ENCODE measurements around the gene RESF1.

Gene RESF1

DNA sequence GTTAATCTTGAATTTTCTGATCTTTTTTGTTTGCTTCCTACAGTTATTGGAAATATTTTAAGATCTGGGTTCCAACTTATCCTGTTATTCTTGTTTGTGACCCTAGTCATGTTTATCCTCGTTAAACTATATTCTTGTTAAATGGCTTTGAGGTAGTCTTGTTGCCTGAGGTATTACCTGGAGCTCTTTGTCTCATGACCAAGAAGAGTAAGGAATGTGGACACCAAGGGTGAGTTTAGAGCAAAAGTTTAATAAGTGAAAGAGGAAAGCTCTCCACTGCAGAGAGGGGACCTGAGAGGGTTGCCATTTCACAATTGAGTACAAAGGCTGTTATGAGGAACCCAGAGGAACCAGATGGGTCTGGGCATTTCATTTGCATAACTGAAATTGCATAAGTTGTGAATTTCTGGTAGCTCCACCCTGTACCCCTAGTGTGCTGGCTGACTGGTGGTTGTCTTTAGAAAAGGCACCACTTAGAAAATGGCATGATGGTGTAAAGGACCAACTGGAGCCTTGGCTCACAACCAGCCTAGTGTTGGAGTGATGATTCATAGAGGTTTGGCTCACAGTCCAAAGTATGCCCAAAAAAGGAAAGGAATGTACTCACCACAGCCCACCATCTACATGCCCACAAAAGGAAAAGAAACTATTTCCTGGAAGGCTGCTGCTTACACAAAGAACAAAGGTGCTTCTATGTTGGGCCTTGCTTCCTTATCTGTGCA, 36.7 kb upstream of the RESF1 start:
- Histone ChIP-seq H3K9me3 (ENCODE audit: low read length) (peaks cover 20% of the 10 kb centered on the region), H3K4me1 (ENCODE audit: insufficient read depth, low read length, severe bottlenecking) (no peaks in the 10 kb centered on the region), H3K4me2 (ENCODE audit: low read length) (no peak overlapping the region), H3K27ac (ENCODE audit: low read depth, low read length, poor library complexity, severe bottlenecking) (no peak overlapping the region), H4K20me1 (ENCODE audit: insufficient read depth, low read length) (no peaks in the 10 kb centered on the region), H2AFZ (ENCODE audit: low read length) (no peak overlapping the region), H3F3A (ENCODE audit: insufficient read depth, low read length) (no peaks in the 10 kb centered on the region), H3K4me3 (ENCODE audit: low read depth, low read length, poor library complexity, severe bottlenecking) (no peak overlapping the region), H3K79me2 (ENCODE audit: insufficient read depth, low read length) (no peaks in the 10 kb centered on the region), H3K27me3 (ENCODE audit: insufficient read depth, low read length) (no peaks in the 10 kb centered on the region), H3K36me3 (ENCODE audit: insufficient read depth, low read length) (no peaks in the 10 kb centered on the region), H3K9me2 (ENCODE audit: low read depth, low read length) (no peaks in the 10 kb centered on the region), H3K9ac (ENCODE audit: low read length) (no peak overlapping the region)
- TF ChIP-seq, protein P1, sequence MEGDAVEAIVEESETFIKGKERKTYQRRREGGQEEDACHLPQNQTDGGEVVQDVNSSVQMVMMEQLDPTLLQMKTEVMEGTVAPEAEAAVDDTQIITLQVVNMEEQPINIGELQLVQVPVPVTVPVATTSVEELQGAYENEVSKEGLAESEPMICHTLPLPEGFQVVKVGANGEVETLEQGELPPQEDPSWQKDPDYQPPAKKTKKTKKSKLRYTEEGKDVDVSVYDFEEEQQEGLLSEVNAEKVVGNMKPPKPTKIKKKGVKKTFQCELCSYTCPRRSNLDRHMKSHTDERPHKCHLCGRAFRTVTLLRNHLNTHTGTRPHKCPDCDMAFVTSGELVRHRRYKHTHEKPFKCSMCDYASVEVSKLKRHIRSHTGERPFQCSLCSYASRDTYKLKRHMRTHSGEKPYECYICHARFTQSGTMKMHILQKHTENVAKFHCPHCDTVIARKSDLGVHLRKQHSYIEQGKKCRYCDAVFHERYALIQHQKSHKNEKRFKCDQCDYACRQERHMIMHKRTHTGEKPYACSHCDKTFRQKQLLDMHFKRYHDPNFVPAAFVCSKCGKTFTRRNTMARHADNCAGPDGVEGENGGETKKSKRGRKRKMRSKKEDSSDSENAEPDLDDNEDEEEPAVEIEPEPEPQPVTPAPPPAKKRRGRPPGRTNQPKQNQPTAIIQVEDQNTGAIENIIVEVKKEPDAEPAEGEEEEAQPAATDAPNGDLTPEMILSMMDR (IDR thresholded peaks at IDR 0.05; ENCODE audit: low read length), result no peak
- no peak for TF ChIP-seq EZH2 (IDR thresholded peaks at IDR 0.05; ENCODE audit: borderline replicate concordance, low read length)

DNA sequence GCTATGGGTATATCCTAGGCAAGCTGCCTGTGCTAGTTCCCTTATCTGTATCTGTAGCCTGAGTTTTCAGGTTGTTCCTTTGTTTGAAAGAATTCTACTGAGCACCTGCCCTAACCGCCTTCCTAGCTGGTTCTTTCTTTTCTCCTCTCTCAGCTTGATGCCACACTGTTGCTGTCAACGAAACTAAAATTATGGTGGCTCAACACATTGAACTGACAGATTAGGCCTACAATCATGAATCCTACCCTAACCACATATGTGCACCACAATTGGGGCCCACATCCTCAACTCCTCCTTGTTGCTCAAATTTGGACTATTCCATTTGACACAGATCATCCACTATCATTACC, 36.2 kb upstream of the RESF1 start:
- Histone ChIP-seq H3K4me3 (ENCODE audit: low read depth, low read length, poor library complexity, severe bottlenecking) (no peak overlapping the region), H3K4me2 (ENCODE audit: low read length) (no peak overlapping the region), H3K79me2 (ENCODE audit: insufficient read depth, low read length) (no peaks in the 10 kb centered on the region), H3K4me1 (ENCODE audit: insufficient read depth, low read length, severe bottlenecking) (peaks cover 4% of the 10 kb centered on the region), H3K9ac (ENCODE audit: low read length) (no peak overlapping the region), H4K20me1 (ENCODE audit: insufficient read depth, low read length) (no peaks in the 10 kb centered on the region), H3K9me3 (ENCODE audit: low read length) (peaks cover 20% of the 10 kb centered on the region), H3K27me3 (ENCODE audit: insufficient read depth, low read length) (no peaks in the 10 kb centered on the region), H3K27ac (ENCODE audit: low read depth, low read length, poor library complexity, severe bottlenecking) (no peak overlapping the region), H2AFZ (ENCODE audit: low read length) (no peak overlapping the region), H3F3A (ENCODE audit: insufficient read depth, low read length) (no peaks in the 10 kb centered on the region), H3K36me3 (ENCODE audit: insufficient read depth, low read length) (no peaks in the 10 kb centered on the region), H3K9me2 (ENCODE audit: low read depth, low read length) (no peaks in the 10 kb centered on the region)
- TF ChIP-seq EZH2 (IDR thresholded peaks at IDR 0.05; ENCODE audit: borderline replicate concordance, low read length), result no peak
- TF ChIP-seq, protein P1 (IDR thresholded peaks at IDR 0.05; ENCODE audit: low read length), result no peak

DNA sequence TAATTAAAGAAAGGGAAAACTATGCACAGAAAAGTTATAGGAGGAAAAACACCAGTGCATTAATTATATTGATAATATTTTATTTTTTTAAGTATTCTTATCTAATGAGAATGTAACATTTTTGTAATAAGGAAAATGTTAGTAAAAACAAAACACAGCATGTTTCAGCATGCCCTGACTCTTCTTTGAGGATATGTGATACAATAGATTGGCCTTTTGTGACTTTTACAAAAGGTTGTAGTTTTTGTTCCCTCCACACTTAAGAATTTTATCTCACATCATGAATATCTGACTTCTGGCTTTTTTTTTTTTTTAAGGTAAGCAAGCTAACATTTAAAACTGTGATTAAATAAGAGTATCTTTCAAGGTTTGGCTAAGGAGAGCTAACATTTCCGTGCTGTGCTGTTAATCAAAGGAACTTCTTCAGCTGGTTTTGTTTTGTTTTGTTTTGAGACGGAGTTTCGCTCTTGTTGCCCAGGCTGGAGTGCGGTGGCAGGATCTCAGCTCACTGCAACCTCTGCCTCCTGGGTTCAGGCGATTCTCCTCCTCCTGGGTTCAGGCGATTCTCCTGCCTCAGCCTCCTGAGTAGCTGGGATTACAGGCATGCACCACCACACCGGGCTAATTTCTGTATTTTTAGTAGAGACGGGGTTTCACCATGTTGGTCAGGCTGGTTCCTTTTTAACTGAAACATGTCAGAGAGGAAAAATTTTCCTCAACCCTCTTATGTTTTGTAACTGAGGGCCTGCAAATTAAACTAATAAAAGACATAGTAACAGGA, 30.8 kb upstream of the RESF1 start:
- no peaks in the 10 kb centered on the region for H3K27me3 ChIP-seq (ENCODE audit: insufficient read depth, low read length)
- H3K27ac ChIP-seq (ENCODE audit: low read depth, low read length, poor library complexity, severe bottlenecking), result peak overlapping the region; percentile 87
- TF ChIP-seq, protein P1 (IDR thresholded peaks at IDR 0.05; ENCODE audit: low read length), result no peak
- no peak for TF ChIP-seq EZH2 (IDR thresholded peaks at IDR 0.05; ENCODE audit: borderline replicate concordance, low read length)
- no peaks in the 10 kb centered on the region for H4K20me1 ChIP-seq (ENCODE audit: insufficient read depth, low read length)
- H3K79me2 ChIP-seq (ENCODE audit: insufficient read depth, low read length), result no peaks in the 10 kb centered on the region
- H3F3A ChIP-seq (ENCODE audit: insufficient read depth, low read length), result no peaks in the 10 kb centered on the region
- peak overlapping the region; percentile 61 for H3K9ac ChIP-seq (ENCODE audit: low read length)
- no peaks in the 10 kb centered on the region for H3K36me3 ChIP-seq (ENCODE audit: insufficient read depth, low read length)
- H3K9me3 ChIP-seq (ENCODE audit: low read length), result peaks cover 4% of the 10 kb centered on the region
- H3K4me1 ChIP-seq (ENCODE audit: insufficient read depth, low read length, severe bottlenecking), result peaks cover 28% of the 10 kb centered on the region
- H2AFZ ChIP-seq (ENCODE audit: low read length), result peak overlapping the region; percentile 89; the same call in 1 of the 2 replicates
- H3K4me3 ChIP-seq (ENCODE audit: low read depth, low read length, poor library complexity, severe bottlenecking), result peak overlapping the region; percentile 42
- H3K9me2 ChIP-seq (ENCODE audit: low read depth, low read length), result no peaks in the 10 kb centered on the region
- peak overlapping the region; percentile 70 for H3K4me2 ChIP-seq (ENCODE audit: low read length)
